VCaP (cell line): ENCODE measurements around the gene ZPLD1.

Experiments used
- H3K27ac ChIP-seq: fragments of 450-650 bp; 2 replicates; pipeline ENCODE4 v1.5.1; 2017
- TF ChIP-seq, protein P1 (sequence below): fragments of 450-650 bp; conservative IDR thresholded peaks from 2 replicates; pipeline ENCODE4 v1.5.1; 2017; ENCODE audit warnings: mild to moderate bottlenecking, moderate library complexity

The ZPLD1 gene

GRCh38 chr3:102478160-102478559, 43.3 kb downstream of the ZPLD1 start:
- H3K27ac ChIP-seq = no peak overlapping the region
- TF ChIP-seq, protein P1, sequence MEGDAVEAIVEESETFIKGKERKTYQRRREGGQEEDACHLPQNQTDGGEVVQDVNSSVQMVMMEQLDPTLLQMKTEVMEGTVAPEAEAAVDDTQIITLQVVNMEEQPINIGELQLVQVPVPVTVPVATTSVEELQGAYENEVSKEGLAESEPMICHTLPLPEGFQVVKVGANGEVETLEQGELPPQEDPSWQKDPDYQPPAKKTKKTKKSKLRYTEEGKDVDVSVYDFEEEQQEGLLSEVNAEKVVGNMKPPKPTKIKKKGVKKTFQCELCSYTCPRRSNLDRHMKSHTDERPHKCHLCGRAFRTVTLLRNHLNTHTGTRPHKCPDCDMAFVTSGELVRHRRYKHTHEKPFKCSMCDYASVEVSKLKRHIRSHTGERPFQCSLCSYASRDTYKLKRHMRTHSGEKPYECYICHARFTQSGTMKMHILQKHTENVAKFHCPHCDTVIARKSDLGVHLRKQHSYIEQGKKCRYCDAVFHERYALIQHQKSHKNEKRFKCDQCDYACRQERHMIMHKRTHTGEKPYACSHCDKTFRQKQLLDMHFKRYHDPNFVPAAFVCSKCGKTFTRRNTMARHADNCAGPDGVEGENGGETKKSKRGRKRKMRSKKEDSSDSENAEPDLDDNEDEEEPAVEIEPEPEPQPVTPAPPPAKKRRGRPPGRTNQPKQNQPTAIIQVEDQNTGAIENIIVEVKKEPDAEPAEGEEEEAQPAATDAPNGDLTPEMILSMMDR = no peak

DNA sequence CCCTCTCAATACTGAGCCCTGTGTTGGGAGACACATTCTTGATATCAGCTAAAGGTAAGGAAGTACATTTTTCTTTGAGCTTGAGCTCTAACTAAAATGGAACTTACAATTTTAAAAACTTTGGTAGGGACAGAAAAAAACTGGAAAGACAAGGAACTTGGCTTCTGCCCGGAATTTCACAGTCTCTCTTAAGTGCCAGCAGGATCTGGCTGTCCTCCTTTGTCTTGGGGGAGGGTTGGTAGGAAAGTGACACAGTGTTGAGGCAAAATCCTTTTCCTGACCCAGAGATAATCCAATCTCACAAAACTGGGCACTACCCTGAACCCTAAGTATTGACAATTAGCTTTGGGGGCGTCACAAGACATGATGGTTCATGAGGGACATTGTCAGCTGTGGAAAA, 45.3 kb downstream of the ZPLD1 start:
- TF ChIP-seq, protein P1 = no peak
- H3K27ac ChIP-seq = no peak overlapping the region

DNA sequence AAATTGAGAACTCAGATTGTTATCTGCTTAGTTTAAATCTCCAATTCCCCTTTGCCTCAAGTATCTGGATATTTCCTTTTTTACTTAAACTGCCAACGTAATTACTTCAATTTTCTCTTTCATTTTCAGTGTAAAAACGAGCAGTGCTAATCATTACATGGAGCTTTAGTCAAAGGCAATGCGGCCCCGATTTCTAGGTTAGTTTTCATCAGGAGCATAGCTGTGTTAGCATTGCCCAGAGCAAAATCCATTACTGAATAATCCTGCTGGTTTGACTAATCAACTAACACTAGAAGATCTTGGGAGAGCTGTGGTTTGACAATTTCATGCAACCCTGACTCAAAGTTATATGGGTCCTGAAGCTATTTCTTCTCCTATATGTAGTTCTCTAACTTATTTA, 46.2 kb downstream of the ZPLD1 start:
- TF ChIP-seq, protein P1 = no peak

GRCh38 chr3:102483556-102483955, 48.7 kb downstream of the ZPLD1 start:
- no peak overlapping the region for H3K27ac ChIP-seq
- TF ChIP-seq, protein P1 = no peak

More for the DNA sequence above, 46.2 kb downstream of the ZPLD1 start:
- no peak overlapping the region for H3K27ac ChIP-seq

- H3K27ac ChIP-seq = no peak overlapping the region
- TF ChIP-seq, protein P1 = no peak
Measured at GRCh38 chr3:102484363-102484762, 49.5 kb downstream of the ZPLD1 start.

DNA sequence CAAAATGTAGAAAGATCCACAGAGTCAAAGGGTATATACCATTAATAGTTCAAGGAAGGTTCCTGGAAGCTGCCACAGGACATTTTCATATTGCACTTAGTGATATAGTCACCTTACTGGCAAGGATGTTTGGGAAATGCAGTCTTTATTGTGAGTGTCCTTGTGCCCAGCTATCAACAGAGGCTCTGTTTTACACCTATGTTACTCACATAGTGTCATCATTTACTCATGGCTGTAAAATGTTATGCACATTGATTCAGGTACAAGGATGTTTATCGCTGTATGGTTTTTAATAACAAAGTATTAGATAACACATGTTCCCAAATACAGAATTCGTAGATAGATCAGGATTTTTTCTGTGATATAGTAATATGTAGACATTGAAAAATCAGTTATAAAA, 50.9 kb downstream of the ZPLD1 start:
- TF ChIP-seq, protein P1 = no peak
- H3K27ac ChIP-seq = no peak overlapping the region

DNA sequence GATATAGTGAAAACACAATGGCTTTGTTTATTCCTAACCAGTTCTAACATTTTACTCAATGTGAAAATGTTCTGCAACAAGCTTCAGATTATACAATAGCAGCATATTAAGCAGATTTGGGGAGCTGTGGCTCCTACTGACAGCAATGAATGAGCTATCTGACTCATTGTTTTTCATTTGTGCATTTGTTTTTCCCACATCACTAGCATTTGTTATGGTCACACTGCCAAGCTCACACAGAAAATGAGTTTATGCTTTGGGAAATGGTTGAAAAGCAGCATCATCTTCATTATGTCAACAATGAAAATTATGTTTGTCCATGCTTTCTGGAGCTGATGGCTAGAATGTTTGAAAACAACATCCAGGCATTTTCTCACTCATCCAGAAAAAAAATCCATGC, 53.5 kb downstream of the ZPLD1 start:
- H3K27ac ChIP-seq = no peak overlapping the region
- TF ChIP-seq, protein P1 = no peak

GRCh38 chr3:102492300-102492699, 57.5 kb downstream of the ZPLD1 start:
- TF ChIP-seq, protein P1 = no peak
- no peak overlapping the region for H3K27ac ChIP-seq
